H9 (cell line): ENCODE measurements around the gene SPTBN1. TPM values are rescaled to one million over a fixed set of nuclear protein-coding genes. Genes with fewer than 3 reads are reported as not detected.
A peak's percentile ranks its signal among the peaks of the same experiment; 100 is the strongest.

Experiments
- DNase-seq: peaks from one replicate; pipeline ENCODE4 v3.0.0-alpha.2; 2017
- H2AFZ ChIP-seq: one replicate; pipeline ENCODE4 v1.6.1; 2013; ENCODE audit warnings: mild to moderate bottlenecking, low read length, control low read depth, moderate library complexity
- H2AK5ac ChIP-seq: 2 replicates; pipeline ENCODE4 v1.6.1; 2013; ENCODE audit warnings: low read length, control low read depth, mixed read lengths; ENCODE audit not compliant: insufficient read length
- H2BK120ac ChIP-seq: one replicate; pipeline ENCODE4 v1.6.1; 2013; ENCODE audit warnings: low read depth, mild to moderate bottlenecking, low read length, control low read depth, inconsistent platforms; ENCODE audit not compliant: poor library complexity, severe bottlenecking
- H2BK12ac ChIP-seq: 2 replicates; pipeline ENCODE4 v1.6.1; 2013; ENCODE audit warnings: low read length, control low read depth, mixed read lengths, low read depth; ENCODE audit not compliant: insufficient read length
- H2BK15ac ChIP-seq: 2 replicates; pipeline ENCODE4 v1.6.1; 2013; ENCODE audit warnings: low read depth, low read length, control low read depth
- H2BK20ac ChIP-seq: one replicate; pipeline ENCODE4 v1.6.1; 2013; ENCODE audit warnings: low read depth, mild to moderate bottlenecking, low read length, control low read depth, inconsistent platforms; ENCODE audit not compliant: poor library complexity, severe bottlenecking
- H2BK5ac ChIP-seq: 2 replicates; pipeline ENCODE4 v1.6.1; 2013; ENCODE audit warnings: low read length, control low read depth, mixed read lengths; ENCODE audit not compliant: insufficient read length
- H3K14ac ChIP-seq: 2 replicates; pipeline ENCODE4 v1.6.1; 2013; ENCODE audit warnings: low read length, control low read depth; ENCODE audit not compliant: insufficient read depth
- H3K18ac ChIP-seq: 2 replicates; pipeline ENCODE4 v1.6.1; 2013; ENCODE audit warnings: low read depth, mild to moderate bottlenecking, mixed read lengths, low read length, control low read depth; ENCODE audit not compliant: insufficient read length
- H3K23ac ChIP-seq: 2 replicates; pipeline ENCODE4 v1.6.1; 2013; ENCODE audit warnings: low read length, control low read depth, mixed read lengths, low read depth; ENCODE audit not compliant: insufficient read length
- H3K23me2 ChIP-seq: 2 replicates; pipeline ENCODE4 v1.6.1; 2013; ENCODE audit warnings: low read depth, mild to moderate bottlenecking, mixed read lengths, low read length, control low read depth; ENCODE audit not compliant: insufficient read length, poor library complexity, severe bottlenecking
- H3K27ac ChIP-seq: 2 replicates; pipeline ENCODE4 v1.5.1; 2013; ENCODE audit warnings: low read length, control low read depth, mixed read lengths, low read depth; ENCODE audit not compliant: insufficient read length
- H3K27me3 ChIP-seq: 2 replicates; pipeline ENCODE4 v1.6.1; 2013; ENCODE audit warnings: low read length, control low read depth, inconsistent platforms; ENCODE audit not compliant: insufficient read depth
- H3K4ac ChIP-seq: 2 replicates; pipeline ENCODE4 v1.6.1; 2013; ENCODE audit warnings: low read depth, mild to moderate bottlenecking, control low read depth, inconsistent platforms, low read length, moderate library complexity
- H3K4me1 ChIP-seq: 2 replicates; pipeline ENCODE4 v1.6.1; 2013; ENCODE audit warnings: low read length, control low read depth, inconsistent platforms; ENCODE audit not compliant: insufficient read depth
- H3K4me2 ChIP-seq: 2 replicates; pipeline ENCODE4 v1.6.1; 2013; ENCODE audit warnings: low read length, control low read depth, mixed read lengths; ENCODE audit not compliant: insufficient read length, insufficient read depth
- H3K56ac ChIP-seq: 2 replicates; pipeline ENCODE4 v1.6.1; 2013; ENCODE audit warnings: low read depth, mild to moderate bottlenecking, mixed read lengths, low read length, control low read depth; ENCODE audit not compliant: insufficient read length
- H3K79me1 ChIP-seq: 2 replicates; pipeline ENCODE4 v1.6.1; 2013; ENCODE audit warnings: low read depth, mild to moderate bottlenecking, moderate library complexity, low read length, control low read depth, inconsistent platforms; ENCODE audit not compliant: insufficient read depth, poor library complexity, severe bottlenecking
- H3K79me2 ChIP-seq: 2 replicates; pipeline ENCODE4 v1.6.1; 2013; ENCODE audit warnings: low read length, control low read depth, inconsistent platforms; ENCODE audit not compliant: insufficient read depth
- H3K9ac ChIP-seq: 2 replicates; pipeline ENCODE4 v1.6.1; 2013; ENCODE audit warnings: low read length, control low read depth, mixed read lengths; ENCODE audit not compliant: insufficient read length; ENCODE audit errors: extremely low read depth
- H3K9me3 ChIP-seq: one replicate; pipeline ENCODE4 v1.6.1; 2013; ENCODE audit warnings: low read depth, low read length, inconsistent platforms; ENCODE audit not compliant: control insufficient read depth
- H3T11ph ChIP-seq: one replicate; pipeline ENCODE4 v1.6.1; 2013; ENCODE audit warnings: mild to moderate bottlenecking, low read length, control low read depth, inconsistent platforms
- H4K20me1 ChIP-seq: one replicate; pipeline ENCODE4 v1.6.1; 2013; ENCODE audit not compliant: control insufficient read depth, insufficient read length, insufficient read depth
- H4K5ac ChIP-seq: 2 replicates; pipeline ENCODE4 v1.6.1; 2013; ENCODE audit warnings: low read depth, mild to moderate bottlenecking, mixed read lengths, low read length, control low read depth; ENCODE audit not compliant: insufficient read length
- H4K8ac ChIP-seq: replicated peaks from 2 replicates; pipeline ENCODE4 v1.6.1; 2013; ENCODE audit warnings: low read length, control low read depth, mixed read lengths, low read depth; ENCODE audit not compliant: insufficient read length
- H4K91ac ChIP-seq: 2 replicates; pipeline ENCODE4 v1.6.1; 2013; ENCODE audit warnings: low read depth, mild to moderate bottlenecking, moderate library complexity, mixed read lengths, low read length, control low read depth; ENCODE audit not compliant: insufficient read length
- H3K27ac Mint-ChIP-seq, 3 experiments: 2 replicates in 2 of 3; 3 replicates in 1 of 3; pipeline ENCODE4 v1.8.0; 2020 to 2021; ENCODE audit warnings: mixed read lengths in 3 of 3, mild to moderate bottlenecking in 1 of 3, moderate library complexity in 1 of 3
- H3K27me3 Mint-ChIP-seq: 2 replicates; pipeline ENCODE4 v1.8.0; 2021; ENCODE audit warnings: low read depth, mild to moderate bottlenecking, moderate library complexity, mixed read lengths
- H3K36me3 Mint-ChIP-seq, 3 experiments: 2 replicates in 2 of 3; 3 replicates in 1 of 3; pipeline ENCODE4 v1.8.0; 2020 to 2021; ENCODE audit warnings: low read depth in 3 of 3, mixed read lengths in 3 of 3; ENCODE audit not compliant: insufficient read depth in 1 of 3
- H3K4me1 Mint-ChIP-seq, 2 experiments: 2 replicates each; pipeline ENCODE4 v1.8.0; 2020; ENCODE audit warnings: mixed read lengths in 2 of 2
- H3K4me3 Mint-ChIP-seq, 2 experiments: 2 replicates in 1 of 2; 3 replicates in 1 of 2; pipeline ENCODE4 v1.8.0; 2020 to 2021; ENCODE audit warnings: mild to moderate bottlenecking in 2 of 2, mixed read lengths in 2 of 2, moderate library complexity in 1 of 2
- H3K9me3 Mint-ChIP-seq, 2 experiments: 2 replicates in 1 of 2; 3 replicates in 1 of 2; pipeline ENCODE4 v1.8.0; 2020; ENCODE audit warnings: mild to moderate bottlenecking in 2 of 2, mixed read lengths in 2 of 2, moderate library complexity in 1 of 2
- WGBS: extraction: QIAGEN DNeasy Blood & Tissue Kit; methylation state at CpG from one replicate; pipeline ENCODE4 v1.1.7; 2013; ENCODE audit warnings: missing lambda C conversion rate, low lambda C conversion rate, mixed read lengths; ENCODE audit not compliant: insufficient read length; ENCODE audit errors: extremely low coverage; 5-methylcytosine and 5-hydroxymethylcytosine counted together
- total RNA-seq: library from RNA; stranded (reverse); gene quantifications from 2 replicates; pipeline ENCODE4 v1.2.1, GENCODE V29; 2021
- TF ChIP-seq, protein P1 (sequence below): fragments of 200-600 bp; sonication (generic); conservative IDR thresholded peaks from 3 replicates; pipeline ENCODE4 v1.8.0; 2021; ENCODE audit warnings: antibody characterized with exemption, mild to moderate bottlenecking

Gene SPTBN1
- total RNA-seq, 1 experiment from 2014 or later = 164 TPM

DNA sequence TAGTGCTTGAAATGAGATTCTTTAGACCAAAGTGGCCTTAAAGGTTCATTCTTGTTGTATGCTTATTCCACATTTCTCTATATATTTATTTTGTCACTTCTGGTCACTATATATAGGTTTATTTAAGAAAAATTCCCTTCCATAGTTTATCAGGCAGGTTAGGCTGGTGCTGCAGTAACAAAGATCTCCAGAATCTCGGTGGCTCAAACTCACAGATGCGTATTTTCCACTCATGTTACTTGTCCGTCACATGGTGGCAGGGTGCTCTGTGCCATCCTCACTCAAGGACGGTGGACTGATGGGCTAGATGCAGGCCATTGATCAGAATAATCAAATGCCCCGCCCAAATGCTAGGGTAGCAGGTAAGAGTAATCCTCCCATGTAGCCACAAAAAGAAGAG, 19.8 kb downstream of the SPTBN1 start:
- Mint-ChIP-seq H3K4me3 (no peak overlapping the region), H3K27me3 (no peaks in the 10 kb centered on the region), H3K36me3 (no peaks in the 10 kb centered on the region; a peak in 1 of 7 replicates), H3K9me3 (no peaks in the 10 kb centered on the region), H3K4me1 (peaks cover 0 to 4% of the 10 kb centered on the region in 2 experiments; a peak in 1 of 4 replicates), H3K27ac (peak overlapping the region in 1 of 3 experiments; percentile 74; a peak in 1 of 7 replicates)
- Histone ChIP-seq H3K27me3 (no peaks in the 10 kb centered on the region), H4K20me1 (no peaks in the 10 kb centered on the region), H3K23me2 (no peaks in the 10 kb centered on the region), H4K5ac (no peak overlapping the region), H3K4me1 (no peaks in the 10 kb centered on the region), H3K9me3 (no peaks in the 10 kb centered on the region), H2AK5ac (no peak overlapping the region), H2BK15ac (no peak overlapping the region), H3K79me2 (peaks cover 2% of the 10 kb centered on the region; the same call in 1 of the 2 replicates), H3K4ac (no peak overlapping the region), H2BK5ac (no peak overlapping the region), H3K79me1 (no peaks in the 10 kb centered on the region), H2AFZ (no peak overlapping the region), H3K9ac (no peak overlapping the region), H3K56ac (no peak overlapping the region), H3K27ac (no peak overlapping the region), H4K91ac (no peak overlapping the region), H3T11ph (no peak overlapping the region), H3K18ac (no peak overlapping the region), H3K4me2 (no peak overlapping the region), H2BK120ac (no peak overlapping the region), H2BK20ac (no peak overlapping the region), H3K14ac (no peak overlapping the region), H3K23ac (no peak overlapping the region), H2BK12ac (no peak overlapping the region), H4K8ac (no peak overlapping the region)
- no CpG with 5 or more reads among the region's 5 CpGs for WGBS
- TF ChIP-seq, protein P1, sequence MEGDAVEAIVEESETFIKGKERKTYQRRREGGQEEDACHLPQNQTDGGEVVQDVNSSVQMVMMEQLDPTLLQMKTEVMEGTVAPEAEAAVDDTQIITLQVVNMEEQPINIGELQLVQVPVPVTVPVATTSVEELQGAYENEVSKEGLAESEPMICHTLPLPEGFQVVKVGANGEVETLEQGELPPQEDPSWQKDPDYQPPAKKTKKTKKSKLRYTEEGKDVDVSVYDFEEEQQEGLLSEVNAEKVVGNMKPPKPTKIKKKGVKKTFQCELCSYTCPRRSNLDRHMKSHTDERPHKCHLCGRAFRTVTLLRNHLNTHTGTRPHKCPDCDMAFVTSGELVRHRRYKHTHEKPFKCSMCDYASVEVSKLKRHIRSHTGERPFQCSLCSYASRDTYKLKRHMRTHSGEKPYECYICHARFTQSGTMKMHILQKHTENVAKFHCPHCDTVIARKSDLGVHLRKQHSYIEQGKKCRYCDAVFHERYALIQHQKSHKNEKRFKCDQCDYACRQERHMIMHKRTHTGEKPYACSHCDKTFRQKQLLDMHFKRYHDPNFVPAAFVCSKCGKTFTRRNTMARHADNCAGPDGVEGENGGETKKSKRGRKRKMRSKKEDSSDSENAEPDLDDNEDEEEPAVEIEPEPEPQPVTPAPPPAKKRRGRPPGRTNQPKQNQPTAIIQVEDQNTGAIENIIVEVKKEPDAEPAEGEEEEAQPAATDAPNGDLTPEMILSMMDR = no peak
- no peak for DNase-seq
